OCI-LY3 (cell line): ENCODE results near the gene SPG7.

Experiments
- H2AFZ ChIP-seq: fragments of 200-600, 300-600 bp; shearing (Covaris generic); 2 replicates; pipeline ENCODE4 v1.6.0; 2014; ENCODE audit warnings: antibody characterized with exemption, low read depth, low read length
- H3K27ac ChIP-seq: fragments of 200-600, 300-600 bp; sonication (generic); 2 replicates; pipeline ENCODE4 v1.5.1; 2014; ENCODE audit warnings: mild to moderate bottlenecking, low read length, moderate library complexity, mixed read lengths
- H3K27me3 ChIP-seq: fragments of 200-600, 300-600 bp; sonication (generic); 2 replicates; pipeline ENCODE4 v1.6.1; 2014; ENCODE audit warnings: low read depth, low read length, mixed read lengths
- H3K36me3 ChIP-seq: fragments of 200-600, 300-600 bp; sonication (generic); replicated peaks from 2 replicates; pipeline ENCODE3; 2014; ENCODE audit warnings: low read depth, low read length, mixed read lengths
- H3K4me1 ChIP-seq: fragments of 300-600, 200-600 bp; sonication (generic); 2 replicates; pipeline ENCODE4 v1.6.1; 2014; ENCODE audit warnings: low read length, mixed read lengths
- H3K4me2 ChIP-seq: fragments of 200-600, 300-600 bp; sonication (generic); 2 replicates; pipeline ENCODE4 v1.6.1; 2014; ENCODE audit warnings: low read length, mixed read lengths
- H3K4me3 ChIP-seq: fragments of 300-600, 200-600 bp; sonication (generic); 2 replicates; pipeline ENCODE4 v1.5.1; 2014; ENCODE audit warnings: antibody characterized with exemption, mild to moderate bottlenecking, low read length, moderate library complexity
- H3K79me2 ChIP-seq: fragments of 300-600, 200-600 bp; shearing (Covaris generic); 2 replicates; pipeline ENCODE4 v1.6.1; 2014; ENCODE audit warnings: mild to moderate bottlenecking, low read length, mixed read lengths
- H3K9ac ChIP-seq: fragments of 300-600, 200-600 bp; shearing (Covaris generic); 2 replicates; pipeline ENCODE4 v1.6.0; 2014; ENCODE audit warnings: mild to moderate bottlenecking, low read length, moderate library complexity
- H3K9me3 ChIP-seq: fragments of 200-600, 300-600 bp; shearing (Covaris generic); 2 replicates; pipeline ENCODE4 v1.6.1; 2014; ENCODE audit warnings: low read length, mixed read lengths; ENCODE audit not compliant: insufficient read depth
- H4K20me1 ChIP-seq: fragments of 200-600, 300-600 bp; sonication (generic); 2 replicates; pipeline ENCODE4 v1.6.1; 2016; ENCODE audit warnings: low read length, mixed read lengths; ENCODE audit not compliant: insufficient read depth
- EZH2phosphoT487 ChIP-seq: fragments of 200-600 bp; shearing (Covaris generic); IDR thresholded peaks from 2 replicates; pipeline ENCODE4 v1.6.1; 2018; ENCODE audit warnings: antibody characterized with exemption, mixed run types, low read depth
- TF ChIP-seq, protein P1 (sequence below): fragments of 200-600, 300-600 bp; sonication (generic); IDR thresholded peaks from 2 replicates; pipeline ENCODE4 v1.5.1; 2014; ENCODE audit warnings: antibody characterized with exemption, low read length, low read depth

Gene SPG7

GRCh38 chr16:89598199-89598598 lies 90.0 kb downstream of the SPG7 start:
- no peaks in the 10 kb centered on the region for H3K79me2 ChIP-seq
- TF ChIP-seq, protein P1, sequence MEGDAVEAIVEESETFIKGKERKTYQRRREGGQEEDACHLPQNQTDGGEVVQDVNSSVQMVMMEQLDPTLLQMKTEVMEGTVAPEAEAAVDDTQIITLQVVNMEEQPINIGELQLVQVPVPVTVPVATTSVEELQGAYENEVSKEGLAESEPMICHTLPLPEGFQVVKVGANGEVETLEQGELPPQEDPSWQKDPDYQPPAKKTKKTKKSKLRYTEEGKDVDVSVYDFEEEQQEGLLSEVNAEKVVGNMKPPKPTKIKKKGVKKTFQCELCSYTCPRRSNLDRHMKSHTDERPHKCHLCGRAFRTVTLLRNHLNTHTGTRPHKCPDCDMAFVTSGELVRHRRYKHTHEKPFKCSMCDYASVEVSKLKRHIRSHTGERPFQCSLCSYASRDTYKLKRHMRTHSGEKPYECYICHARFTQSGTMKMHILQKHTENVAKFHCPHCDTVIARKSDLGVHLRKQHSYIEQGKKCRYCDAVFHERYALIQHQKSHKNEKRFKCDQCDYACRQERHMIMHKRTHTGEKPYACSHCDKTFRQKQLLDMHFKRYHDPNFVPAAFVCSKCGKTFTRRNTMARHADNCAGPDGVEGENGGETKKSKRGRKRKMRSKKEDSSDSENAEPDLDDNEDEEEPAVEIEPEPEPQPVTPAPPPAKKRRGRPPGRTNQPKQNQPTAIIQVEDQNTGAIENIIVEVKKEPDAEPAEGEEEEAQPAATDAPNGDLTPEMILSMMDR, result no peak
- TF ChIP-seq EZH2phosphoT487, result no peak
- no peak overlapping the region for H2AFZ ChIP-seq
- H3K36me3 ChIP-seq, result no peaks in the 10 kb centered on the region
- no peaks in the 10 kb centered on the region for H3K27me3 ChIP-seq
- H3K9me3 ChIP-seq, result no peaks in the 10 kb centered on the region
- H3K27ac ChIP-seq, result no peak overlapping the region
- H3K4me1 ChIP-seq, result peaks cover 3% of the 10 kb centered on the region; the same call in 1 of the 2 replicates
- H3K9ac ChIP-seq, result no peak overlapping the region
- no peak overlapping the region for H3K4me2 ChIP-seq
- H4K20me1 ChIP-seq, result no peaks in the 10 kb centered on the region
- no peak overlapping the region for H3K4me3 ChIP-seq

DNA sequence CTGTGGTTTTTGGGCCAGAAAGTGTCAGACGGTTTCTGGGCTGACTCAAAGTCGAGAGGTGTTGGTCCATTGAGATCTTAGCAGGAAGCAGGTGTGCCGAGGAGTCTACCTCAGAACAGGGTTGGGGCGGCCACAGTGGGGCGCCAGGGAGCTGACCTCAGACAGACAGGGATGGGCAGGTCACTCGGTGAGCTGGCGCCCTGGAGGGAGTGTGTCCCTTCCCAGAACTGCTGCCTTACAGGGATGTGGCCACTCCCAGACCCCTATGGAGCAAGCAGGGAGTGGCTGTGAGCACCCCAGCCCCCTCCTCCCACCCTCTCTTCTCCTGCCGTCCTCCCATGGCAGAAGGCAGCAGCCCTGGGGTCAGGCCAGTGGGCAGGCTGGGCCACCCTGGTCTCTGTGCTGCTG lies 91.3 kb downstream of the SPG7 start:
- peaks cover 3% of the 10 kb centered on the region; the same call in 1 of the 2 replicates for H3K4me1 ChIP-seq
- H3K27ac ChIP-seq, result no peak overlapping the region
- H4K20me1 ChIP-seq, result no peaks in the 10 kb centered on the region
- no peak overlapping the region for H3K4me2 ChIP-seq
- H3K79me2 ChIP-seq, result no peaks in the 10 kb centered on the region
- TF ChIP-seq EZH2phosphoT487, result no peak
- TF ChIP-seq, protein P1, result peak; percentile 55
- H2AFZ ChIP-seq, result no peak overlapping the region
- no peaks in the 10 kb centered on the region for H3K36me3 ChIP-seq
- no peak overlapping the region for H3K9ac ChIP-seq
- H3K4me3 ChIP-seq, result no peak overlapping the region
- H3K9me3 ChIP-seq, result no peaks in the 10 kb centered on the region
- H3K27me3 ChIP-seq, result no peaks in the 10 kb centered on the region

GRCh38 chr16:89599902-89600301 lies 91.7 kb downstream of the SPG7 start:
- Histone ChIP-seq H3K4me1 (peaks cover 3% of the 10 kb centered on the region; the same call in 1 of the 2 replicates), H3K9me3 (no peaks in the 10 kb centered on the region), H3K79me2 (no peaks in the 10 kb centered on the region), H4K20me1 (no peaks in the 10 kb centered on the region), H3K27ac (no peak overlapping the region), H3K4me2 (no peak overlapping the region), H3K9ac (no peak overlapping the region), H3K4me3 (no peak overlapping the region), H3K36me3 (no peaks in the 10 kb centered on the region), H2AFZ (no peak overlapping the region; the same call in 1 of the 2 replicates), H3K27me3 (no peaks in the 10 kb centered on the region)
- no peak for TF ChIP-seq EZH2phosphoT487
- TF ChIP-seq, protein P1, result no peak

DNA sequence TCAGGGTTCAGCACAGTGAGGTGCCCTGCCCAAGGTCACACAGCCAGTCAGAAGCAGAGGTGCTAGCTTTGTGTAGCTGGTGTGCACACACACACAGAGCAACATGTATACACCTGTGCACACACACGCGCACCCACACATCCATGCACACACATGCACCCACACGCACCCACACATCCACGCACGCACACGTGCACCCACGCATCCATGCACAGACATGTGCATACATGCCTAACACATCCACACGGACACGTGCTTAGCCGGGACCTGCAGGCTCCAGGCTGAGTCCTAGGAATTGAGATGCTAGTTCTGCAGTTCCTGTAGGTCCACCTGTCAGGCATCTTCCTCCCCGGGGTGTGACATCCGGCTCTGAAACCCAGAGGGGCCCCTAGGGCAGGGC lies 92.2 kb downstream of the SPG7 start:
- Histone ChIP-seq H3K4me1 (peaks cover 3% of the 10 kb centered on the region; the same call in 1 of the 2 replicates), H3K36me3 (no peaks in the 10 kb centered on the region), H3K79me2 (no peaks in the 10 kb centered on the region), H3K4me2 (no peak overlapping the region), H3K27me3 (no peaks in the 10 kb centered on the region), H3K27ac (no peak overlapping the region), H3K4me3 (no peak overlapping the region), H2AFZ (no peak overlapping the region; the same call in 1 of the 2 replicates), H3K9me3 (no peaks in the 10 kb centered on the region), H3K9ac (no peak overlapping the region), H4K20me1 (no peaks in the 10 kb centered on the region)
- TF ChIP-seq, protein P1, result no peak
- TF ChIP-seq EZH2phosphoT487, result no peak
